ENCODE results near the gene P3H1.
"Not testable (repeated sequence)": the region's sequence is repeated elsewhere in the genome, so short reads cannot be mapped to it uniquely, and the experiment has no call there.

Gene P3H1

GRCh38 chr1:42742617-42743316 lies 24.1 kb downstream of the P3H1 start:
- no peak for DNase-seq

- DNase-seq, result no peak
Measured at GRCh38 chr1:42742141-42742540, 24.7 kb downstream of the P3H1 start.

- no peak for DNase-seq
Measured at GRCh38 chr1:42741706-42742105, 25.1 kb downstream of the P3H1 start.

- no peak for DNase-seq
Measured at GRCh38 chr1:42740851-42741580, 25.8 kb downstream of the P3H1 start.

GRCh38 chr1:42739753-42740700 lies 26.8 kb downstream of the P3H1 start, which contains the start of gene CLDN19:
TSS of gene CLDN19 (minus strand) at chr1:42740236. CDS start at chr1:42740063, 173 bp downstream.
- no peak for DNase-seq

- DNase-seq, result no peak
Measured at GRCh38 chr1:42738678-42739226, 28.1 kb downstream of the P3H1 start.

GRCh38 chr1:42737986-42738677 lies 28.7 kb downstream of the P3H1 start:
- DNase-seq, result no peak

- peak; percentile 96 for DNase-seq
Measured at GRCh38 chr1:42737257-42737656, 29.6 kb downstream of the P3H1 start.

GRCh38 chr1:42736571-42737200 lies 30.1 kb downstream of the P3H1 start:
- DNase-seq, result no peak

- no peak for DNase-seq
Measured at GRCh38 chr1:42736152-42736551, 30.7 kb downstream of the P3H1 start.

- DNase-seq, result no peak
Measured at GRCh38 chr1:42735477-42736105, 31.2 kb downstream of the P3H1 start.

- no peak for DNase-seq
Measured at GRCh38 chr1:42735056-42735455, 31.8 kb downstream of the P3H1 start.

GRCh38 chr1:42734201-42735035 lies 32.4 kb downstream of the P3H1 start:
- no peak for DNase-seq

GRCh38 chr1:42733415-42734200 lies 33.2 kb downstream of the P3H1 start:
- no peak for DNase-seq

GRCh38 chr1:42732126-42732680 lies 34.6 kb downstream of the P3H1 start:
- no peak for DNase-seq

- DNase-seq, result no peak
Measured at GRCh38 chr1:42731585-42731984, 35.2 kb downstream of the P3H1 start.

- peak; percentile 7 for DNase-seq
Measured at GRCh38 chr1:42730988-42731387, 35.8 kb downstream of the P3H1 start.

GRCh38 chr1:42730002-42730401 lies 36.8 kb downstream of the P3H1 start:
- no peak for DNase-seq

GRCh38 chr1:42725820-42726219 lies 41.0 kb downstream of the P3H1 start:
- DNase-seq, result not testable (repeated sequence)
